DMS53 treated with DMSO at 0.1 percent for 48 hours (cell line): ENCODE results near the gene MLF2.

Experiments
- DNase-seq: peaks from one replicate; lab custom pipeline; 2025; ENCODE audit not compliant: unreplicated experiment; lab: John Stamatoyannopoulos, UW

MLF2 gene

DNA sequence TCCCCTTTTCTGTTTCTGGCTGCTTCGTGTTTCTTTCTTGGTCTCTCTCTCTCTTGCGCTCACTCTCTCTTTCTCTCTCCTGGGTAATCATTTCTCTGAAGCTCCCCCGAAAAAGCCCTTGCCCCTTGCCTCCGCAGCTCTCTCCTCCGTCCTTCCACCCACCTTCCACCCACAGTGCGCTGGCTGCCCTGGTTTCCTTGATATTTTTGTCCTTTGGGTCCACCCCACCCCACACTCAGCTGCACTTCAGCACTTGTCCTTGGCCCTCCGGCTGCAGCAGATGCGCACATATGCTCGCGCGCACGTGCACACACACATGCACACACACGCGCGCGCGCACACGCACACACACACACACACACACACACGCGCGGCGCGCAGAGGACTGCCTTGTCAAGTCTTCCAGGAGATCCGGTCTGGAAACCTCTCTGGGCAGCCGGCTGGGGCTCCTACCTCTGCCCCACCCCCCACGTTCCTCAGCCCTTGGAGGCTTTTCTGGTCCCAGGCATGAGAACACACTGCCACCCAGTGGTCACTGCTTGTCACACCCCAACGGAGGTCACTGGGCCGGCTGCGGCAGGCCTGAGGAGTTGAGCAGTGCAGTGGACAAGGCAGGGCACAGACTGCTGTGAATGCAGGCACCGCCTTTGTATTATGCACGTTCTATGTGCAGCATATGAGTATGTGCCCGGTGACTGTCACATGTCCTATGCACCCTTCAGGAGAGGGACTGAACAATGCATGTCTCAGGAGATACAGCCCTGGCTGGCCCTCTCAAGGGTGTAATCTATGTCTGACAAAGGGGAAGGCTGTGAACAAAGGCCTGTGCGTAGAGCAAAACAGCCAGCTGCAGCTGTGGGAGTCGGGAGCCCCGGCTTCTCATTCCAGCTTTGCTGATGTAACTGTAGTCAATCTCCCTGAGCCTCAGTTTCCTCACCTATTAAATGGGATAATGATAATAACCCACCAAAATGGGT is 25.9 kb upstream of the MLF2 start:
- DNase-seq = peak; percentile 99

DNA sequence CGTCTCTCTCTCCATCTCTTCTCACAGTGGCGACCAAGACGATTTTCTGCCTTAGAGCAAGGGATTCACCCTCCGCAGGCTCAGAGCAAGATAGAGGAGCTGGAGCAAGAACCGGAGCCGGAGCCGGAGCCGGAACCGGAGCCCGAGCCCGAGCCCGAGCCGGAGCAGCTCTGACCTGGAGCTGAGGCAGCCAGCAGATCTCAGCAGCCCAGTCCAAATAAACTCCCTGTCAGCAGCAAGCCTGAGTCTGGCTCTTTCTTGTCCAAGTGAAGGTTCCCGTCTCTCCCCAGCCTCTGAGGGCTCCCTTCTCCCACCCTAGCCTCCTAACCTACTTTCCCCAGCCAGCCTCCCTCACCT is 25.3 kb upstream of the MLF2 start:
- DNase-seq = no peak

DNA sequence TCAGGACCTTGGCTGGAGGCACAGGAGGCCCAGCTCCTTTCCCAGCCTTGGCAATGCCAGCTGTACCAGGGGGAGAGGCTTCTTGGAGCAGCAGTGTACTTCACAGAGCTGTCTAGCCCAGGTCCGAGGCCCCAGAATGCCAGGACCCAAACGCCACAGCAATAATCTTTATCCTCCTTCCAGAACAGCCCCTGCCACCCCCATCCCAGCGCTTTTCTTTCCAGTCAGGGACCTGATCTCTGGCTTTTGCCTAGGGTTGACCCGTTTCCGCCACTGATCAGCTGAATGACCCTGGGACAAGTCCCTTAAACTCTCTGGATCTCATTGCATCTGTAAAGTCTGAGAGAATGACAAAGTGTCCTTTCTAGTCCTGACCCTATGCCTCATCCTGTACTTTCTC is 24.4 kb upstream of the MLF2 start:
- no peak for DNase-seq

DNA sequence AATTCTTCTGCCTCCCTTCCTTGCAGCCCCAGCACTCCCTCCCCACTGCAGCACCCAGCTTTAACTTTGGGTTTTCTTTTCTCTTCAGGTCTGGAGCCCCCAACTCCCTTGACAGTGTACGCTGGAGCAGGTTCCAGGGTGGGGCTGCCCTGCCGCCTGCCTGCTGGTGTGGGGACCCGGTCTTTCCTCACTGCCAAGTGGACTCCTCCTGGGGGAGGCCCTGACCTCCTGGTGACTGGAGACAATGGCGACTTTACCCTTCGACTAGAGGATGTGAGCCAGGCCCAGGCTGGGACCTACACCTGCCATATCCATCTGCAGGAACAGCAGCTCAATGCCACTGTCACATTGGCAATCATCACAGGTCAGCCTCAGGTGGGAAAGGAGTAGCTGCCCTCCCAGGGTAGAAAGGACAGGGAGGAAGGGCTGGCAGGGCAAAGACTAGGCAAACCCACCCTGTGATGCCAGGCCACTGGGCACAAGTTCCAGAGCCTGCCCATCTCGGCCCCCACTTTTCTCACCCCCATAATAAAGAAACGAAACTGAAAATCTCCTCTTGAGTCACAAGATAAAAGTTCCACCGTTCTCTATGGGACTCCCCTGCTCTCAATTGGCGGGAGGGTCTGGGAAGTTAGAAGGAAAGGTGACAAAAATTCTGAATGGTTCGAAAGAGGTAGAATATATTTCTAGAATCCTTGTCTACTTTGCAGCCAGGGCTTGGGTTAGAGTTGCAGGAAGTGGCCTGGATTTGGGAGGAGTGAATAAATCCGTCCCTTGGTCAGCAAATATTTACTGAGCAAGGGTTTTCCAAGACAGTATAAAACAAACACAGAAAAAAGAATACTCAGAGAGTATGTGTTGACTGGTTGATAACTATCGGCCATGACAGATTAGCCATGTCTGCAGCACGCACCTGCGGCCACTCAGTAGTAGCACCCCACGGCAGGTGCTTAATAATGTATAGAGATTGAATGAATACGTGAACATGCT is 22.5 kb upstream of the MLF2 start:
- DNase-seq = peak; percentile 40

DNA sequence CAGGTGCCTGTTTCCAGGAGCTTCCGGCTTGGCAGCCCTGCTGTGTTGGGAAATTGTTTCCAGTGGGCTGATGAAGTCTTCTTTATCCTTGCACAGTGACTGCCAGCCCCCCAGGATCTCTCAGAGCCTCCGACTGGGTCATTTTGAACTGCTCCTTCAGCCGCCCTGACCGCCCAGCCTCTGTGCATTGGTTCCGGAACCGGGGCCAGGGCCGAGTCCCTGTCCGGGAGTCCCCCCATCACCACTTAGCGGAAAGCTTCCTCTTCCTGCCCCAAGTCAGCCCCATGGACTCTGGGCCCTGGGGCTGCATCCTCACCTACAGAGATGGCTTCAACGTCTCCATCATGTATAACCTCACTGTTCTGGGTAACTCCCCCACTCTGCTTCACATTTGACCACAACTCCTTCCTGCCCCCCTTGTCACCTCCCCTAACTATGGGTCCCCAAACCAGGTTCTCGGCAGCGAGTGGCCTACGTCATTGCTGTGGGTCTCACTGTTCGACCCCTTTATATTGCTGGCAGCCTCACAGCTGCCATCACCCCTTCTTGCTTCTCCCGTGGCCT is 21.6 kb upstream of the MLF2 start:
- no peak for DNase-seq

DNA sequence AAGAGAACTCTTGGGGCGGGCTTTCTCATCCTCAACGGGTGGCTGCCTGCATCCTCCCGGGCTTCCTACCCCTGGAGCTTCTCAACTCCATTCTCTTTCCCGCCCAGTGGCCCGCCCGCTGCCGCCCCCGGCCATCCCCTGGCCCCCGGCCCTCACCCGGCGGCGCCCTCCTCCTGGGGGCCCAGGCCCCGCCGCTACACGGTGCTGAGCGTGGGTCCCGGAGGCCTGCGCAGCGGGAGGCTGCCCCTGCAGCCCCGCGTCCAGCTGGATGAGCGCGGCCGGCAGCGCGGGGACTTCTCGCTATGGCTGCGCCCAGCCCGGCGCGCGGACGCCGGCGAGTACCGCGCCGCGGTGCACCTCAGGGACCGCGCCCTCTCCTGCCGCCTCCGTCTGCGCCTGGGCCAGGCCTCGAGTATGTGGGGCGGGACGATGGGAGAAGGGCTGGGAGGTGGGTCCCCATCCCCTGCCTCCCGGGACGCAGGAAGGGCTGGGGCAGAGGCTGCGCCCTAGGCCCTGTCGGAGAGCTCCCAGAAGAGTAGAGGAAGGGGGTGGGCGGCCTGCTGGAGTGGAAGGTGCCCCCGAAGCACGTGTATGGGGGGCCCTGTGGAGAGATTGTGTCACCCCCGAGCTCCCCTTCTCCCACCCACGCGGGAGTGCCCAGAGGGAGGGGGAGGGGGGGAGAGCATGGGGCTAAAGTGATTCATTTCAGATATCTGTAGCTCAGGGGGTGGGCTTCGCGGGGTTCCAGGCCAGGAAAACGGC is 20.8 kb upstream of the MLF2 start:
- DNase-seq = no peak

DNA sequence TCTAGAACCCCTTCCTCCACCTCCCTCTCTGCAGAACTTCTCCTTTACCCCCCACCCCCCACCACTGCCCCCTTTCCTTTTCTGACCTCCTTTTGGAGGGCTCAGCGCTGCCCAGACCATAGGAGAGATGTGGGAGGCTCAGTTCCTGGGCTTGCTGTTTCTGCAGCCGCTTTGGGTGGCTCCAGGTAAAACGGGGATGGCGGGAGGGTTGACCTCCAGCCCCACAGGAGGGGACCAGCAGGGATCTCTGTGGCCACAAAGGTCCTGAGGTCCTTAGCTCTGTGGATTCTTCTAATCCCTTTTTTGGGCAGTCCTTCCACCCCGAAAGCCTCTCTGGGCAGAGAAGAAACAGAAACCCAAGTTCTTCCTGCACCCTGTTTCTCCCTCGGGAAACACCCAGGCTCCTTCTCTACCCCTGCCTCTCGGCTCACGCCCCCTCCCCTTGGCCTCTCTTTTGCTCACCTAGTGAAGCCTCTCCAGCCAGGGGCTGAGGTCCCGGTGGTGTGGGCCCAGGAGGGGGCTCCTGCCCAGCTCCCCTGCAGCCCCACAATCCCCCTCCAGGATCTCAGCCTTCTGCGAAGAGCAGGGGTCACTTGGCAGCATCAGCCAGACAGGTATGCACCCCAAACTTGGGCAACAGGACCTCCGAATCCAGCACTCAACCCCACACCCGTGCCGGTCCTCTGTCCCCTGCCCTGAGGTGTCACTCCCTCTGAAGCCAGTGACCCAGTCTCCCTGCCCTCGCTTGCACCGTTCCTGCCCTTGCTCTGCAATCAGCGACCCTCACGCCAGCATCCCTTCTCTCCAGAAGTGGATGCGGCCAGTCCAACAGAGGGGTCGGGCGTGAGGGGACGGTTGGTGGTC is 20.0 kb upstream of the MLF2 start:
- DNase-seq = no peak

DNA sequence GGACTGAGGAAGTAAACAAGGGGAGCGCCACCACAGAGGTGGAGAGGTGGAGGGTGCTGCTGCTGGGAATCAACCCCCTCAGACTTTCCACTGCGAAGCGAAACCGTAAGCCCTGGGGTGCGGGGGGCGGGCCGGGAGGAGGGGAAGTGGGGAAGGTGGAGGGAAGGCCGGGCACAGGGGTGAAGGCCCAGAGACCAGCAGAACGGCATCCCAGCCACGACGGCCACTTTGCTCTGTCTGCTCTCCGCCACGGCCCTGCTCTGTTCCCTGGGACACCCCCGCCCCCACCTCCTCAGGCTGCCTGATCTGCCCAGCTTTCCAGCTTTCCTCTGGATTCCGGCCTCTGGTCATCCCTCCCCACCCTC is 19.4 kb upstream of the MLF2 start, which contains the start of gene LAG3:
Gene LAG3, plus strand, starts transcription at position 190 of the 365 bp plus-strand sequence. CDS start 333 bp downstream, outside the sequence.
- DNase-seq = no peak

DNA sequence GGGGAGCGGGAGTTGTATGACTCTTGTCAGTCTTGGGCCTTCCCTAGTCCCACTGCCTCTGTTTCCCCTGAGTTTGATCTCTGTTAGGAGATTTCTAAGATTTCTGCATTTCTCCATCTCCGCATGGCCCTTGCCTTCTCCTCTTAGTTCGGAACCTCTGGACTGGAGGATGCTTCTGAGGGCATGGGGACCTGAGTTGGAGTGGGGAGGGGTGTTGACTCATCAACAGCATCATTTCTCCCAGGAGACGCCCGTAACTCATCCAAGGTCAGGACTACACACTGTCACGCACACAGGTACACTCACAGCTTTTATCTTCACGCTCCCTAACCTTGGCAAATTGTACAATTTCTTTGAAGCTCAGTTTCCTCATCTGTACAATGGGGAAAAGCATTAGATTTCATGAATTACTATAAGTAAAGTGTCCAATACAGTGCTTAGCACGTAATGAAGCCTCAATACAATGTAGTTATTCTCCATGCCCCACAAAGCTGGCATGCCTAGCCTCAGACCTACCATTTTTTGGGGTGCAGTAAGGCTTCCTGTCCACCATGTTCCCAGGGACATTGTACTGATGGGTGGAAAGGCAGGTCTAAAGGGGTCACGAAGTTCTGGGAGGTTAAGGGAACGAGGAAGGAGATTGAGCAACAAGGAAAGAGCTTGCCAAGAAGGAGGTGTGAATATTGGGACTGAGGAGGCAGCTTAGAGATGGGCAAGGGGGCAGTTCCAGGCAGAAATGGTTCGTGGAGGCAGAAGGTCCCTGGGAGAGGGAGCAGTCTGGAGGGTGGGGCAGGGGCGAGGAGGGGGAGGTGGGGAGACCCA is 18.8 kb upstream of the MLF2 start:
- no peak for DNase-seq

DNA sequence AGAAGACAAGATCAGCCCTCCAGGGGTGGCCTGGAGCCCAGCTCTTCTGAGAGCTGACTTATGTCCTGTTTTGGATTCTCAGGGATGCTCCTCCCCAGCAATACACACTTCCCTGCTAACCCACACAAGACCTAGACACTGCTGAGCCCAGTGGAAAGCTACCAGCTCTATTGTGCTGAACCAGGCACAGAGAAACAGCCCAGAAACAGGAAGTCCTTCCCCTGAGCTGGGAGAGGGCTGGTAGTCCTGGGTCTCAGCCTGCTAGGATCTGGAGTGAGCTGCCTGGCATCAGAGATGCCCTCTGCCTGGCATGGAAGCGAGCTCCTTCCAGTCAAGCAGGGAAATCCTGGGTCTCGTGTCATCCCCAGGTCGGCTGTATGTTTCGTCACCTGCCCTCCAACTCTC is 18.2 kb upstream of the MLF2 start:
- no peak for DNase-seq

DNA sequence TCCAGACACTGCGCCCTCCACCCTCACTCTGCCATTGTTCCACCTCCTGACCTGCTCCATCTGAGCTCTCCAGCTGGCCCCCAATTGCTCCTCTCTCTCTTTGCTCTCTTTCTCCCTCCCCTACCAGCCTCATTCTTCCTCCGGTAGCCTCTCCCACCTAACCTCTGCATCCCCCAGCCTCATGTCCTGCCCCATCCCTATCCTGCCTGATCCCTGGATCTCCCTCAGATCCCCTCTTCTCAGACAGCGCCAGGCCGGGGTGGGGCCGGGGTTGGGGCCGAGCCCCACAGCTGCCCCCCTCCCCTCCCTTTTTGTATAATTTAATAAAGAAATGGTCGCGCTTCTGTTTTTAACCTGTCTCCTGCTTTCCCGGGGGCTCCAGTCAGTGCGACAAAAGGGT is 17.7 kb upstream of the MLF2 start:
- DNase-seq = no peak

DNA sequence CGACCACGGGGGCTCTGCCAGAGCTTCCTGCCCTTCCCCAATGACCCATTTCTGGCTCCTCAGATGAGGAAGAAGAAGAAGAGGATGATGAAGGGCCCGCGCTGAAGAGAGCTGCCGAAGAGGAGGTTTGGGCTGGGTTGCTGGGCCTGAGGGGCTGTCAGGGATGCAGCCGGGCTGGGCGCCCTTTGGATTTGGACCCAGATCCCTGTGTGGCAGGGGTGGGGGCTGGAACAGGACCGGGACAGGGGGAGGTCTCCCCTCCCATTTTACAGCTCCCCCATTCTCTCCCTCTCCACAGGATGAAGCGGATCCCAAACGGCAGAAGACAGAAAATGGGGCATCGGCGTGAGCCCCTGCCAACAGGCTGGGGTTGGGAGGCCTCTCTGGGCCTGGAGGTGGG is 17.2 kb upstream of the MLF2 start:
- DNase-seq = no peak

DNA sequence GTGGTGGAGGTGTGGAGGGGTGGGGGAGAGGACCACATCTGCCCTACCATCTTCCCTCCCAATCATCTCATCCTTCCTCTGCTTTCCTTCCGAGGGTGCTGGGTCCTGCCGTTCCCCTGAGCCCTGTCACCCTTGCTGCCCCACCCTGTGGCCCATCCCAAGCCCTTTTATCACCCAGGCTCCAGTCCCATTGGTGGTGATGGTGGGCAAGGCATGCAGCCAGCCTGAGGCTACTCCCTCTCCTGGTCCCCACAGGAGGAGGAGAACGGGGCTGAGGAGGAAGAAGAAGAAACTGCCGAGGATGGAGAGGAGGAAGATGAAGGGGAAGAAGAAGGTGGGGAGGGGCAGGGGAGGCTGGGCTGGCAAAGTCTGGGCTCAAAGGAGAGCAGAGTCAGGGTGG is 16.7 kb upstream of the MLF2 start:
- no peak for DNase-seq

DNA sequence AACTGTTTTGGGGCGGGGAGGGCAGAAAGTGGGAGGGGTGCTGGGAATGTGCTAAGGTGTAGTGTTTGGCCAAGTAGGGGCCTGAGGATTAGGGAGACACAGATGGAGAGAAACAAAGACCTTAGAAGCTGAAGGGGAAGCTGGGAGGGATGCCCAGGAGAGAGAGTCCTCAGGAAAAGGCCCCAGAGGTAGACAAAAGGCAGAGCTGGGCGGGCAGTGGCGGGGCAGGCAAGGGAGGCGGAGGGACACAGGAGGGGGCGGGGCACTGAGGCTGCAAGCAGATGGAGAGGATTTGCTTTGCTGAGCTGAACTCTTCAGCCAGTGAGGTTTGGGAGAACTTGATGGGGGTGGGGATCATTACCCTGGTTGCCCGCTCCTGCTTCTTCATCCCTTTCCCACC is 16.0 kb upstream of the MLF2 start:
- DNase-seq = peak; percentile 36

DNA sequence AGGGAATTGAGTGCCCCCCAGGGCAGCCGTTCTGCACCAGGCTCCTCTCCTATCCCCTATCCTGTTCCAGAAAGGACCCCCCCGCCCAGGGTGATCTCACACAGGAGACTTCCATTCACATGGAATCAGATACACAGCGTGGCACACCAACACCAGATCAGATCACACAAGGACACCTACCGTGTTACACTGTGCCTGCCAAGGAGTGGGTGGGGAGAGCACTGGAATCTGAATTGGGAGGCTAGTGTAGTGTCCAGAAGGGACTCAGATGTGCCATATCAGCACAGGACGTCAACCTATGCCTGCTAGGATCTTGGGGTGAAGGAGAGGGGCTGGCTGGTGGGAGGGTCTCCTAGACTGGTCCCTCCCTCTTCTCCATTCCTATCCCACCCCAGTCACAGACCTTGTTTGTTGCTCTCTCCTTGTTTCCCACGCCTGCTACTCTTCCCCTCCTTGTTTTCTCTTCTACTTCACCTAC is 15.5 kb upstream of the MLF2 start:
- no peak for DNase-seq

DNA sequence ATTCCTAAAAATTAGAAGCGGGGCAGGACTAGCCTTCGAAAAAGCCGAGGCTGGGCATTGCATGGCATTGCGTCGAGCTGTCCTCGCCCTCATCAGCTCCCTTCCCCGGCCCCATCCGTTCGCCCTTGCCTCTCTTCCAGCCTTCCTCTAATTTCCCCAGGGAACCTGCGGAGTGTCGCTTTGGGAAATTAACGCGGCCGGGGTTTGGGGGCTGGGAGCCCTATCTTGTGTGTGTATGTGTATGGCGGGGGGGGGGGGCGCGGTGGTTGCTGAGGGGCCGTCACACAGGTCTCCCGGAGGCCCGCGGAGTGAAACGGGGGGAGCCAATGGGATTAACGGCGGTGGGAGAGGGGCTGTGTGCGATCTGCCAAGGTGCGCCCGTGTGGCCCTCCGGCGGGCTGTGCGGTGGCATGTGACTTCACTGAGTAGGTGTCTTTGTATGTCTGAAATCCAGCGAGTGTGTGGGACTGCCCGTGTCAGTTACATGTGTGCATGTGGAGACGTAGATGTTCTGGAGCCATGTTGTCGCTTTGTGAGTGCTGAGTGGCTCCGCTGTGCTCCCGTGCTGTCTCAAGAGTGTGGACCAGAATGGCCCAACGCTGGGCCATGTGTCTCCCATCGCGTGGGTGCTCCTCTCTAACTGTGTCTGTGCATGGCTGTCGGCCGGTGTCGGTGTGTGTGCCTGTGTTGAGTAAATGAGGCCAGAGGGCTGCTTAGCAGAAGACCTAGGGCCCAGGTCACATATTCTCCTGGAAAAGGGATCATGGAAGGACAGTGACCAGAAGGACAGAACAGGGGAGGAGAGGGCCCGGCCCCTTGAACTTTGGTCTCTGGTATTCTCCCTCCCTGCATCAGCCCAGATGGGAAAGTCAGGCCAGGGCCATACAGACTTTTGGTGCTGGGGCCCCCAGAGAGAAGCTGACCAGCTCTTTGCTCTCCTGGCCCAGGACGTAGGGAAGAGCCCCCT is 14.7 kb upstream of the MLF2 start:
- DNase-seq = no peak

DNA sequence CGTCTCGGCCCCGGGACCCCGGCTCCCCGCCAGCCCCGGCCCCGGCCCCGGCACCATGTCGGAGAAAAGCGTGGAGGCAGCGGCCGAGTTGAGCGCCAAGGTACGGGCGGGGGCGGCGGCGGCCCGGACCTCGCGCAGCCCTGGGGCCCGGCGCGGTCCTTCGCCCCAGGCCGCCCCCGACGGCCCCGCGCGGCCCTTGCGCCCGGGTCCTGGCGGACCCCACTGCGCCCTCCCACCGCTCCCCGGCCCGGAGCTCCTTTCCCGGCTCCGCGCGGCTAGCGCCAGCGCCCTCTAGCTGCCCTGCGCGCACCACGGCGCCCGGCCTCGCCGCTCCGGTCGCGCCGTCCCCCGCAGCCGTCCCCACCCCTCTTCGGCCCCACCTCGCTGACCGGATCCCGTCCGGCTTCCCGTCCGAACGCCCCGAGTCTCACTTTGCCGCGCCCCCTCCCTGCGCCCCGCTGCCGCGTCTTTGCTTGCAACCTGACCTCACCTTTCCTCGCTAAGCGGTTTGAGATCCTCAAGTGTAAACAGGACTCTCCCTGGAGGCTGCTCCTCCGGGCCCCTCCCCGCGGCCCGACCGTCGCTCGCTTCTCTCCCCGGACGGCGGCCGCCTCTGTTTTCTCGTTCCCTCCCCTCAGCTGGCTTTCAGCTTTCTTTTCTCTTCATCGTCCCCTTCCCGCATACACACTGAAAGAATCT is 13.9 kb upstream of the MLF2 start:
- peak; percentile 87 for DNase-seq
